Gastrocnemius medialis (tissue), 4 donors: ENCODE data around the gene MTNR1A.

Source experiments
- CTCF ChIP-seq, 5 experiments: fragments of 450-650 bp in 3 of 5; fragments of 200-600 bp in 2 of 5; sonication (generic) in 2 of 5; IDR thresholded peaks in 4 of 5; conservative IDR thresholded peaks in 1 of 5; 1 replicate in 4 of 5; 2 replicates in 1 of 5; pipeline ENCODE4 v1.5.1; 2016 to 2019; ENCODE audit warnings: antibody characterized with exemption in 5 of 5, mild to moderate bottlenecking in 3 of 5, moderate library complexity in 3 of 5
- POLR2A ChIP-seq, 2 donors: fragments of 450-650 bp; IDR thresholded peaks; one replicate each; pipeline ENCODE4 v1.6.1; 2017; ENCODE audit warnings: antibody characterized with exemption in 2 of 2, mild to moderate bottlenecking in 2 of 2, moderate library complexity in 2 of 2

- no peak for TF ChIP-seq CTCF (IDR thresholded peaks at IDR 0.05 in 4 of 5, conservative IDR thresholded peaks at IDR 0.05 in 1 of 5)
- TF ChIP-seq POLR2A (IDR thresholded peaks at IDR 0.05), result no peak
Observed at GRCh38 chr4:186584912-186585311, 29.5 kb upstream of the MTNR1A start.
